Activated T-helper 2 cell treated with anti-CD3 and anti-CD28 coated beads, Interferon-gamma antibody, Interleukin-2, Interleukin-4, amounts not matched to agents 10 μg/mL and 5 μg/mL and 100 μg/mL, durations not matched to agents 14 hours and 24 hours and 36 hours (primary cell): ENCODE results near the gene FAU. TPM values are rescaled to one million over a fixed set of nuclear protein-coding genes. Genes with fewer than 3 reads are reported as not detected.

ENCODE experiments used
- total RNA-seq: library from RNA; stranded (reverse); gene quantifications from 2 replicates; pipeline ENCODE4 v1.2.3, GENCODE V29; 2022

FAU gene
- total RNA-seq, 1 donor from 2014 or later = 1,034 TPM

Other genes starting within 250 kb of the FAU start
- gene EHD1, start 243.5 kb downstream of the FAU start, total RNA-seq = 107 TPM in 2 replicates
- 20.7 and 26.1 TPM in 2 replicates for gene ATG2A, start 204.9 kb downstream of the FAU start, total RNA-seq
- 13.6 and 16.1 TPM in 2 replicates for gene PPP2R5B, start 197.4 kb downstream of the FAU start, total RNA-seq
- not detected in 2 replicates for gene GPHA2, start 186.2 kb downstream of the FAU start, total RNA-seq
- not detected in 2 replicates for gene MAJIN, start 150.0 kb downstream of the FAU start, total RNA-seq
- 0.09 and 0.16 TPM in 2 replicates for gene BATF2, start 125.2 kb downstream of the FAU start, total RNA-seq
- gene ARL2, start 108.0 kb downstream of the FAU start, total RNA-seq = 70.0 and 77.0 TPM in 2 replicates
- 19.6 and 22.4 TPM in 2 replicates for gene SNX15, start 94.7 kb downstream of the FAU start, total RNA-seq
- gene SAC3D1, start 80.9 kb downstream of the FAU start, total RNA-seq = 17.0 and 18.6 TPM in 2 replicates
- 11.9 and 14.6 TPM in 2 replicates for gene NAALADL1, start 63.6 kb downstream of the FAU start, total RNA-seq
- gene CDCA5, start 38.1 kb downstream of the FAU start, total RNA-seq = 82.0 and 86.8 TPM in 2 replicates
- gene ZFPL1, start 37.9 kb downstream of the FAU start, total RNA-seq = 34.9 and 37.2 TPM in 2 replicates
- 121 and 133 TPM in 2 replicates for gene VPS51, start 25.9 kb downstream of the FAU start, total RNA-seq
- 34.4 and 36.9 TPM in 2 replicates for gene TM7SF2, start 10.3 kb downstream of the FAU start, total RNA-seq
- gene ZNHIT2, start 4.4 kb downstream of the FAU start, total RNA-seq = 11.3 and 12.8 TPM in 2 replicates
- gene MRPL49, start 187 bp upstream of the FAU start, total RNA-seq = 66.6 and 67.1 TPM in 2 replicates
- gene SYVN1, start 12.4 kb upstream of the FAU start, total RNA-seq = 40.1 and 42.2 TPM in 2 replicates
- gene SPDYC, start 48.1 kb upstream of the FAU start, total RNA-seq = not detected in 2 replicates
- 143 and 144 TPM in 2 replicates for gene CAPN1, start 59.8 kb upstream of the FAU start, total RNA-seq
- gene POLA2, start 139.8 kb upstream of the FAU start, total RNA-seq = 74.5 and 74.6 TPM in 2 replicates
- gene CDC42EP2, start 192.7 kb upstream of the FAU start, total RNA-seq = 3.4 and 5.1 TPM in 2 replicates
- gene DPF2, start 211.7 kb upstream of the FAU start, total RNA-seq = 77.0 and 78.1 TPM in 2 replicates
- gene TIGD3, start 232.6 kb upstream of the FAU start, total RNA-seq = 1.3 and 1.6 TPM in 2 replicates